ENCODE data around the gene SEC24B. TPM values are rescaled to one million over a fixed set of nuclear protein-coding genes. Genes with fewer than 3 reads are reported as not detected.
A peak's percentile ranks its signal among the peaks of the same experiment; 100 is the strongest.

Gene SEC24B
- total and polyA plus RNA-seq, 2 experiments from 2014 or later: 17.2 to 28.3 TPM

DNA sequence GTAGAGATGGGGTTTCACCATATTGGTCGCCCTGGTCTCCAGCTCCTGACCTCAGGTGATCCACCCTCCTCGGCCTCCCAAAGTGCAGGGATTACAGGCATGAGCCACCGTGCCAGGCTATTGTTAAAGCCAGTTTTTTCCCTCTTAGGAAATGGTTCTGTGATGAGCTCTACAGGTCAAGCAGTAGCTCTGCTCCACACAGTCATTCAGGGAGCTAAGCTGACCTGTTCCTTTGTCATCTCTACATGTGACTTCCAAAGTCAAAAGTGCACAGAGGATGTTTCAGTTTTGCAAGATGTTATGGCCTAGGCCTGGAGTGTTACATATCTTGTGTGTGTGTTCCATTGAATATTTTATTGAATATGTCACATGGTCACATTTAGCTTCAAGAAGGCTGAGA lies 137.9 kb downstream of the SEC24B start:
- H3K27ac ChIP-seq: no peak overlapping the region
- H3K4me3 ChIP-seq: no peak overlapping the region
- no peaks in the 10 kb centered on the region for H4K20me1 ChIP-seq (ENCODE audit: insufficient read depth, poor library complexity, severe bottlenecking)
- no peaks in the 10 kb centered on the region for H3K9me2 ChIP-seq (replicated peaks; ENCODE audit: insufficient read depth)
- no peaks in the 10 kb centered on the region for H3K27me3 ChIP-seq
- DNase-seq (ENCODE audit: low spot score): no peak
- no peak for TF ChIP-seq EZH2 (IDR thresholded peaks at IDR 0.05; ENCODE audit: borderline replicate concordance)
- no peak for TF ChIP-seq EZH2phosphoT487 (IDR thresholded peaks at IDR 0.05; ENCODE audit: low read depth, severe bottlenecking, unreplicated experiment)
- TF ChIP-seq, protein P1, sequence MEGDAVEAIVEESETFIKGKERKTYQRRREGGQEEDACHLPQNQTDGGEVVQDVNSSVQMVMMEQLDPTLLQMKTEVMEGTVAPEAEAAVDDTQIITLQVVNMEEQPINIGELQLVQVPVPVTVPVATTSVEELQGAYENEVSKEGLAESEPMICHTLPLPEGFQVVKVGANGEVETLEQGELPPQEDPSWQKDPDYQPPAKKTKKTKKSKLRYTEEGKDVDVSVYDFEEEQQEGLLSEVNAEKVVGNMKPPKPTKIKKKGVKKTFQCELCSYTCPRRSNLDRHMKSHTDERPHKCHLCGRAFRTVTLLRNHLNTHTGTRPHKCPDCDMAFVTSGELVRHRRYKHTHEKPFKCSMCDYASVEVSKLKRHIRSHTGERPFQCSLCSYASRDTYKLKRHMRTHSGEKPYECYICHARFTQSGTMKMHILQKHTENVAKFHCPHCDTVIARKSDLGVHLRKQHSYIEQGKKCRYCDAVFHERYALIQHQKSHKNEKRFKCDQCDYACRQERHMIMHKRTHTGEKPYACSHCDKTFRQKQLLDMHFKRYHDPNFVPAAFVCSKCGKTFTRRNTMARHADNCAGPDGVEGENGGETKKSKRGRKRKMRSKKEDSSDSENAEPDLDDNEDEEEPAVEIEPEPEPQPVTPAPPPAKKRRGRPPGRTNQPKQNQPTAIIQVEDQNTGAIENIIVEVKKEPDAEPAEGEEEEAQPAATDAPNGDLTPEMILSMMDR (IDR thresholded peaks at IDR 0.05; ENCODE audit: poor library complexity): no peak
- 88% methylated on average over 3 of the region's 3 CpGs for WGBS (ENCODE audit: low lambda C conversion rate, missing lambda C conversion rate)
- H3K9me3 ChIP-seq (ENCODE audit: low read depth): no peaks in the 10 kb centered on the region
- H3K4me2 ChIP-seq: no peak overlapping the region
- no peak overlapping the region for H2AFZ ChIP-seq
- H3K36me3 ChIP-seq (replicated peaks; ENCODE audit: insufficient read depth, low read depth): no peaks in the 10 kb centered on the region
- H3K79me2 ChIP-seq: no peaks in the 10 kb centered on the region
- H3K4me1 ChIP-seq (ENCODE audit: insufficient read depth): no peaks in the 10 kb centered on the region

DNA sequence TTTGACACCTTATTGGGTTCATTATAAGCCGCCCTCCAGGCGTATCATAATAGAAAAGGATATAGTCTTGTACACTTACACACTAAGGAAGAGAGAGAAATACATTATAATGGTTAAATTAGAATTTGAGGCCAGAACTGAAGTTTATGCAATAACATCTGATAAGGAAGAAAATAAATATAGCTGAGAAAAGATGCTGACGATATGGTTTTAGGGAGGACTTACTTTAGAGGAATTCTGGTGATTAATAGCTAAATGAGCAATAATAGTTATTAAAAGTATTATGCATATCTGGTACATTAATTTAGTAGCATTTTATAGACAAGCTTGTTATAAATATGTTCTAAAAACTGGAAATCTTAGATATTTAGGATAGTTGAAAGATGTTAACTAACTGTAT lies 138.5 kb downstream of the SEC24B start:
- no peak for DNase-seq (ENCODE audit: low spot score)

DNA sequence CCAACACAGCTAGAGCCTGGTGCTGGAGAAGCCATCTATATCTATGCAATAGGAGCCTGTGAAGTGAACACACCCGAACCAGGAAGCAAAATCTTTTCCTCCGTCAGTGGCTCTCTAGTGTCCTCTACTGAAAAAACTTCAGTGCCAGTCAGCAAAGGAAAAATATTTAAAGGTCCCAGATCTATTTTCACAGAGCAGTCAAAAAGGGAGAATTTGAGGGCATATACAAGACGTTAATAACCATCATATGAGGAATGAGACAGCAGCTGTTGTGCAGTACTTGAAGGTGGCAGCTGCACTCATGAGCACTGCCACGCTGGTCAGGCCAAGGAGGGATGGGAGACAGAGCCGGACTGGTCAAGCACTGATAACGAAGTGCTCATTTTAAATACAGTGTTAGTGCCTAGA lies 140.8 kb downstream of the SEC24B start:
- H3K79me2 ChIP-seq: no peaks in the 10 kb centered on the region
- H3K4me3 ChIP-seq: no peak overlapping the region
- TF ChIP-seq EZH2phosphoT487 (IDR thresholded peaks at IDR 0.05; ENCODE audit: low read depth, severe bottlenecking, unreplicated experiment): no peak
- TF ChIP-seq, protein P1 (IDR thresholded peaks at IDR 0.05; ENCODE audit: poor library complexity): peak; percentile 36
- no peaks in the 10 kb centered on the region for H3K9me3 ChIP-seq (ENCODE audit: low read depth)
- no peak overlapping the region for H3K27ac ChIP-seq
- DNase-seq (ENCODE audit: low spot score): peak; percentile 40
- no peaks in the 10 kb centered on the region for H3K27me3 ChIP-seq
- no peak overlapping the region for H2AFZ ChIP-seq
- H3K4me1 ChIP-seq (ENCODE audit: insufficient read depth): no peaks in the 10 kb centered on the region
- no peaks in the 10 kb centered on the region for H3K9me2 ChIP-seq (replicated peaks; ENCODE audit: insufficient read depth)
- no peak overlapping the region for H3K4me2 ChIP-seq
- H4K20me1 ChIP-seq (ENCODE audit: insufficient read depth, poor library complexity, severe bottlenecking): no peaks in the 10 kb centered on the region
- WGBS (ENCODE audit: low lambda C conversion rate, missing lambda C conversion rate): 76% methylated on average over 6 of the region's 6 CpGs
- H3K36me3 ChIP-seq (replicated peaks; ENCODE audit: insufficient read depth, low read depth): no peaks in the 10 kb centered on the region

More for the DNA sequence above, 138.5 kb downstream of the SEC24B start:
- H3K27me3 ChIP-seq: no peaks in the 10 kb centered on the region
- no peak overlapping the region for H3K27ac ChIP-seq
- H4K20me1 ChIP-seq (ENCODE audit: insufficient read depth, poor library complexity, severe bottlenecking): no peaks in the 10 kb centered on the region
- TF ChIP-seq EZH2phosphoT487 (IDR thresholded peaks at IDR 0.05; ENCODE audit: low read depth, severe bottlenecking, unreplicated experiment) (no peak), EZH2 (IDR thresholded peaks at IDR 0.05; ENCODE audit: borderline replicate concordance) (no peak)
- TF ChIP-seq, protein P1 (IDR thresholded peaks at IDR 0.05; ENCODE audit: poor library complexity): no peak
- H3K4me2 ChIP-seq: no peak overlapping the region
- H3K9me2 ChIP-seq (replicated peaks; ENCODE audit: insufficient read depth): no peaks in the 10 kb centered on the region
- H3K9me3 ChIP-seq (ENCODE audit: low read depth): no peaks in the 10 kb centered on the region
- H3K4me3 ChIP-seq: no peak overlapping the region
- H3K79me2 ChIP-seq: no peaks in the 10 kb centered on the region
- WGBS (ENCODE audit: low lambda C conversion rate, missing lambda C conversion rate): 91% methylated on average over 3 of the region's 3 CpGs
- no peak overlapping the region for H2AFZ ChIP-seq
- H3K4me1 ChIP-seq (ENCODE audit: insufficient read depth): no peaks in the 10 kb centered on the region
- H3K36me3 ChIP-seq (replicated peaks; ENCODE audit: insufficient read depth, low read depth): no peaks in the 10 kb centered on the region

All from hepatocyte (in vitro differentiated cells).